Astrocyte of the hippocampus (primary cell): ENCODE measurements around the gene ZDHHC18.

ENCODE experiments used
- DNase-seq: peaks from one replicate; pipeline ENCODE4 v3.0.0; 2011; ENCODE audit warnings: low read depth, low spot score

The ZDHHC18 gene, protein sequence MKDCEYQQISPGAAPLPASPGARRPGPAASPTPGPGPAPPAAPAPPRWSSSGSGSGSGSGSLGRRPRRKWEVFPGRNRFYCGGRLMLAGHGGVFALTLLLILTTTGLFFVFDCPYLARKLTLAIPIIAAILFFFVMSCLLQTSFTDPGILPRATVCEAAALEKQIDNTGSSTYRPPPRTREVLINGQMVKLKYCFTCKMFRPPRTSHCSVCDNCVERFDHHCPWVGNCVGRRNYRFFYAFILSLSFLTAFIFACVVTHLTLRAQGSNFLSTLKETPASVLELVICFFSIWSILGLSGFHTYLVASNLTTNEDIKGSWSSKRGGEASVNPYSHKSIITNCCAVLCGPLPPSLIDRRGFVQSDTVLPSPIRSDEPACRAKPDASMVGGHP

GRCh38 chr1:26826261-26827105 lies at the start of gene ZDHHC18:
TSS of gene ZDHHC18 (plus strand) at chr1:26826688. CDS start at chr1:26826805, 117 bp downstream.
- peak; percentile 90 for DNase-seq

DNA sequence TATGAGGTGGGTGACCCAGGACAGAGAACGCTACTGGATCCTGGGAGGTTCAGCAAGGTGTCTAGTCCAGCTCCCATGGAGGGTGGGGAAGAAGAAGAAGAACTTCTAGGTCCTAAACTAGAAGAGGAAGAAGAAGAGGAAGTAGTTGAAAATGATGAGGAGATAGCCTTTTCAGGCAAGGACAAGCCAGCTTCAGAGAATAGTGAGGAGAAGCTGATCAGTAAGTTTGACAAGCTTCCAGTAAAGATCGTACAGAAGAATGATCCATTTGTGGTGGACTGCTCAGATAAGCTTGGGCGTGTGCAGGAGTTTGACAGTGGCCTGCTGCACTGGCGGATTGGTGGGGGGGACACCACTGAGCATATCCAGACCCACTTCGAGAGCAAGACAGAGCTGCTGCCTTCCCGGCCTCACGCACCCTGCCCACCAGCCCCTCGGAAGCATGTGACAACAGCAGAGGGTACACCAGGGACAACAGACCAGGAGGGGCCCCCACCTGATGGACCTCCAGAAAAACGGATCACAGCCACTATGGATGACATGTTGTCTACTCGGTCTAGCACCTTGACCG lies 47.3 kb upstream of the ZDHHC18 start:
- no peak for DNase-seq

DNA sequence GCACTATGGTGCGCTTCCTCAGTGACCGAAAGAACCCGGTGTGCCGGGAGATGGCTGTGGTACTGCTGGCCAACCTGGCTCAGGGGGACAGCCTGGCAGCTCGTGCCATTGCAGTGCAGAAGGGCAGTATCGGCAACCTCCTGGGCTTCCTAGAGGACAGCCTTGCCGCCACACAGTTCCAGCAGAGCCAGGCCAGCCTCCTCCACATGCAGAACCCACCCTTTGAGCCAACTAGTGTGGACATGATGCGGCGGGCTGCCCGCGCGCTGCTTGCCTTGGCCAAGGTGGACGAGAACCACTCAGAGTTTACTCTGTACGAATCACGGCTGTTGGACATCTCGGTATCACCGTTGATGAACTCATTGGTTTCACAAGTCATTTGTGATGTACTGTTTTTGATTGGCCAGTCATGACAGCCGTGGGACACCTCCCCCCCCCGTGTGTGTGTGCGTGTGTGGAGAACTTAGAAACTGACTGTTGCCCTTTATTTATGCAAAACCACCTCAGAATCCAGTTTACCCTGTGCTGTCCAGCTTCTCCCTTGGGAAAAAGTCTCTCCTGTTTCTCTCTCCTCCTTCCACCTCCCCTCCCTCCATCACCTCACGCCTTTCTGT lies 46.0 kb upstream of the ZDHHC18 start:
- no peak for DNase-seq

DNA sequence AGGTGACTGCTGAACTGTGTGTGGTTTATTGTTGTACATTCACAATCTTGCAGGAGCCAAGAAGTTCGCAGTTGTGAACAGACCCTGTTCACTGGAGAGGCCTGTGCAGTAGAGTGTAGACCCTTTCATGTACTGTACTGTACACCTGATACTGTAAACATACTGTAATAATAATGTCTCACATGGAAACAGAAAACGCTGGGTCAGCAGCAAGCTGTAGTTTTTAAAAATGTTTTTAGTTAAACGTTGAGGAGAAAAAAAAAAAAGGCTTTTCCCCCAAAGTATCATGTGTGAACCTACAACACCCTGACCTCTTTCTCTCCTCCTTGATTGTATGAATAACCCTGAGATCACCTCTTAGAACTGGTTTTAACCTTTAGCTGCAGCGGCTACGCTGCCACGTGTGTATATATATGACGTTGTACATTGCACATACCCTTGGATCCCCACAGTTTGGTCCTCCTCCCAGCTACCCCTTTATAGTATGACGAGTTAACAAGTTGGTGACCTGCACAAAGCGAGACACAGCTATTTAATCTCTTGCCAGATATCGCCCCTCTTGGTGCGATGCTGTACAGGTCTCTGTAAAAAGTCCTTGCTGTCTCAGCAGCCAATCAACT lies 45.2 kb upstream of the ZDHHC18 start:
- no peak for DNase-seq

DNA sequence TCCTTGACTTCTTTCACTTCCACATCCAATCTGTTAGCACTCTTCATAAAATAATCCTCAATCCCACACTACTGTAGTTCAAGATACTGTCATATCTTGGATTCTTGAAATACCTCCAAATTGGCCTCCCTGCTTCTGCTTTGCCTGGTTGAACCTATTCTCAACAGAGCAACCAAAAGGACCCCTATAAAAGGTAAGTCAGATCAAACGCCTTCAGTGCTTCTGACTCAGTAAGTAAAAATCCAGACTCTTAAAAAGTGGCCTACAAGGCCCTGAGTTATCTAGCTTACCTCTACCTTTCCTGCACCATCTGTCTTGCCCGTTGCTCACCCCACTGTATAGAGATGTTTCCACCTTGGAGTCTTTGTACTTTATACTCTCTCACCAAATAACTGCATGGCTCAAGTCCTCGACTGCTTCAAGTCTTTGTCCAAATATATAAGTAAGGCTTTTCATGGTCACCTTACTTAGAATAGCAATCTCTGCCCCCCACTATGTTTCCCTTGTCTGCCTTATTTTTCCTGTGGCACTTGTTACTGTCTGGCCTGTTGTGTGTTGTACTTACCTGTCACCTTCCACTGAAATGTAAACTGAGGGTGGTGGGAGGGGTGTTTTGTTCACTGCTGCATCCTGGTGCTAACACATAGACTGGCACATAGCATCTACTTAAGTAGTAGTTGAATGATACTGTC lies 43.8 kb upstream of the ZDHHC18 start:
- peak; percentile 21 for DNase-seq

GRCh38 chr1:26783646-26784022 lies 42.9 kb upstream of the ZDHHC18 start:
- no peak for DNase-seq

GRCh38 chr1:26784023-26784871 lies 42.2 kb upstream of the ZDHHC18 start:
- DNase-seq, result peak; percentile 69

DNA sequence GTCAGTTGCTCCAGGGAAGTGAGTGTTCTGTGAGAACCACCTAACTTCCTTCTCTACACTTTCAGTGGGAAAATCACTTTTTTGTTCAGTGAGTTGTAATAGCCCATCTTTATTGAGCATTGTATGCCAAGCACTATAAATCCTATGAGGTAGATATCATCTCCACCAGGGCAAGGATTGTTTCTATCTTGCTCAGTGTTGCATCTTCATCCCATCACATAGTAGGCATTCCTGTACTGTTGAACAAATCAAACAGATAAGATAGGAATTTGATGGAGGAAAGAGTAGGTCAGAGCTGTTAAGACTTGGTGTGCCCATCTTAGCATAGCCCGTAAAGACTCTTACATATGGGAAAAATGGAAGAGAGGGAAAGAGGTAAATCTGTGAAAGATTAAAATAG lies 41.6 kb upstream of the ZDHHC18 start:
- no peak for DNase-seq

GRCh38 chr1:26785611-26786436 lies 40.7 kb upstream of the ZDHHC18 start:
- peak; percentile 52 for DNase-seq

GRCh38 chr1:26786437-26787380 lies 39.8 kb upstream of the ZDHHC18 start:
- peak; percentile 89 for DNase-seq

- peak; percentile 78 for DNase-seq
These were observed 39.1 kb upstream of the ZDHHC18 start for GRCh38 chr1:26787381-26787705.

GRCh38 chr1:26787706-26788514 lies 38.6 kb upstream of the ZDHHC18 start, which contains the start of gene PIGV:
TSS of gene PIGV (plus strand) at chr1:26787950. CDS start at chr1:26790816, 2,866 bp downstream.
- peak; percentile 93 for DNase-seq

DNA sequence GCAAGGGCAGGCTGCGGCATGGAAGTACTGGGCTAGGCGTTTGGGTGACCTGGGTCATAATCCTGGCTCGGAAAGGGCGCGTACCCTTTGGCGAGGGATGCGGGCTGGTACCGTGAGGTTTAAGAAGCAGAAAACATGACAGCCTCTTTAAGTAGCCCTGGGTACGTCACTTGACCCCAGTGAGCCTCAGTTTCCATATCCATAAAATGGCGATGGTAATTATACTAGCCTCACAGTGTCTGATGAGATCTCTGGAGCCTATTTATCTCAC lies 38.0 kb upstream of the ZDHHC18 start:
- no peak for DNase-seq

GRCh38 chr1:26788836-26789611 lies 37.5 kb upstream of the ZDHHC18 start:
- peak; percentile 91 for DNase-seq

DNA sequence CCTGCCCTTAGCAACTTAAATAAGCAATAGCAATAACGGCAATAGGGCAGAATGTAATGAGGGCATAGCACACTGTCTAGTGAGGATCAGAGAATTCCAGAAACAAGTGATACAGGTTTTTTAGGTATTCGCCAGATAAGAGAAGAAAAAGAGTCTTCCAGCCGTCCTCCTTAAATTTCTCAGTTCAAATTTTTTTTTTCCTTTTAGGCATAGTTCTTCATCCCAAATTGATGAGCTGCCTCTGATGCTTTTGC lies 36.9 kb upstream of the ZDHHC18 start:
- DNase-seq, result no peak

DNA sequence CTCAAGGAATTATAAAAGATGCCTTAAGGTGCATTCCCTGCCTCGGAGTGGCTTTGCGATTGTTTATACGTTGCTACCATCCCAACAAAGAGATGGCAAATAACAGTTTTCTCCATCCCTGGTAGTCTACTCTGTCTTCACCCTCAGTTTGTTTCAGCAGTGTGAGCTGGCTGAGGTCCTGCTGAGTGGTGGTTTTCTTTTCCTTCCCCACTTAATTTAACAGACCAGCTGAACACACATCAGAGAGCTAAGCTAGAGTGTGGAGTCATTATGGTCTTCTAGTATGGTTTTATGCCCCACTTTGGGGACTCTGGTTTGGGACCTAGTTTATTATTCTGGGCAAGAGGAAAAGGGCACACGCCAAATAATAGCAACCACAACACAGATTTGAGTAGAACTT lies 36.6 kb upstream of the ZDHHC18 start:
- peak; percentile 32 for DNase-seq

DNA sequence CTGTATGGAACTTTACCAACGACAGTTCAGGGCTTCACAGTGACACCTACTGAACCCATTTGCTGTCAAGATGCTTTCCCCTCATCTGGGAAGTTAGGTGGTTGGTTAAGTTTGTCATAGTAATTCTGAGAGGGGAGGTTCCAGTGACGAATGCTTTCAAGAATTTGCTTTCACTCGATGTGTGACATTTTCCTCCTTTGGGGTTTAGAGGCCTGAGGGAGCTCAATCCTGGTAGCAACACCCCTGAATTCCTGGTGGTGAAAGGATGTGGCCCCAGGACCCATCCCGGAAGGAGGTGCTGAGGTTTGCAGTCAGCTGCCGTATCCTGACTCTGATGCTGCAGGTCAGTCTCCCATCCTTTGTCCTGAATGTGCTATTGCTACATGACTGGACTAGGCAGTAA lies 35.9 kb upstream of the ZDHHC18 start:
- DNase-seq, result no peak
